ENCODE data around the gene RNF151. TPM values are rescaled to one million over a fixed set of nuclear protein-coding genes. Genes with fewer than 3 reads are reported as not detected.

Gene RNF151
- total and polyA plus RNA-seq, 2 of the 13 experiments (the other 11 are each of a cell fraction or from before 2014, with no cell fraction given), result not detected

DNA sequence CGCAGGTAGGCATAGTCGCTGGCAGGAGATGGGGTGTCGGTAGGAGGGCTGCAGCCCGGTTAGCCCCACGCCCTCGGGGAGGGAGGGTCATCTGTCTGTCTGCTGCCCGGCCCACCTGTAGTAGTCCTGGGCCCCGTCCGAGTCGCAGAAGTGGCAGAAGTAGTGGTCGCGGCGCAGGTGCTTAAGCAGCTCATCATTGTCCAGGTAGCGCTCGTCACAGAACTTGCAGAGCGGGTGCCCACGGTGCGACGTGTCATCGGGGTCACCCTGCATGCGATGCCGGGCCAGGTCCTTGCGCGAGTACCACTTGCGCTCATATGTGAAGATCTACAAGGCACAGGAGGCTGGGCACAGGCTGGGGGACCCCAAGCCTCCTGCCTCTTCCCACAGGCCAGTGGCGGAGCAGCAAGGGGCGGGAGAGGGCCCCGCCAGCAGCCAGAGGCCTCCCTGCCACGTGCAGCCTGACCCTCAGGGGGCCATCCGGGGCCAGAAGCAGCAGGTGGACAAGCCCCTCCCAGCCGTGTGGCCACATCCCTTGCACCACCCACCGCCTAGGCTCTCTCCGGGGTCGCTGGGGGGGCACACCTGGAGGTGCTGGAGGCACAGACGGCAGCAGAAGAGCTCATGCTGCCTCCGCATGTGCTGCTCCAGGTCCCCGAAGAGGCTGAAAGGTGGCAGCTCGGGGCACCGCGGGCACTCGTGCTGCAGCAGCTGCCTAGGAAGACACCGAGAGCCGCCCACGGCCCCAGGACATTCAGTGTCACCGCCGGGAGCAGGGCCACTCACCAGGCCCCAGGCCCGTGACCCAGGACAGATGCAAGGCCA, 36.0 kb downstream of the RNF151 start (continued):
- TF ChIP-seq PHF5A (CRISPR knock-in tag; IDR thresholded peaks at IDR 0.05; ENCODE audit: low read depth, unreplicated experiment), result no peak
- TF ChIP-seq ZNF512 (CRISPR knock-in tag; IDR thresholded peaks at IDR 0.05), result no peak
- no peak for TF ChIP-seq NCOR1 (IDR thresholded peaks at IDR 0.05; ENCODE audit: borderline replicate concordance, low read length)
- no peak for TF ChIP-seq ATF6 (CRISPR knock-in tag; conservative IDR thresholded peaks at IDR 0.05)
- no peak for TF ChIP-seq STAG1 (CRISPR knock-in tag; IDR thresholded peaks at IDR 0.05)
- no peak for TF ChIP-seq ZNF761 (CRISPR knock-in tag; conservative IDR thresholded peaks at IDR 0.05)
- no peak for TF ChIP-seq NFRKB (IDR thresholded peaks at IDR 0.05)
- TF ChIP-seq TOPORS (CRISPR knock-in tag; IDR thresholded peaks at IDR 0.05), result no peak

Measured in HepG2 (cell line).